Fibroblast of the aortic adventitia (primary cell): ENCODE results near the gene ZFHX3. TPM values are rescaled to one million over a fixed set of nuclear protein-coding genes. Genes with fewer than 3 reads are reported as not detected.
"Not testable (repeated sequence)": the region's sequence is repeated elsewhere in the genome, so short reads cannot be mapped to it uniquely, and the experiment has no call there.

ENCODE experiments used
- DNase-seq: peaks from one replicate; pipeline ENCODE4 v3.0.0-alpha.2; 2010; ENCODE audit warnings: low read depth
- H3K4me3 ChIP-seq: 2 replicates; pipeline ENCODE4 v1.5.1; 2011; ENCODE audit warnings: low read depth, mild to moderate bottlenecking, control low read depth, low read length, moderate library complexity
- total RNA-seq: library from RNA; depleted of rRNA; stranded (reverse); fragments of >200 nt; gene quantifications from 2 replicates; pipeline ENCODE4 v1.2.3, GENCODE V29; 2012; ENCODE audit warnings: low replicate concordance
- TF ChIP-seq, protein P1 (sequence below): IDR thresholded peaks from 2 replicates; pipeline ENCODE4 v1.5.1; 2011; ENCODE audit warnings: mild to moderate bottlenecking, low read length, control low read depth, inconsistent platforms; ENCODE audit not compliant: insufficient read depth

The ZFHX3 gene
- total RNA-seq, 1 donor: 8.1 TPM

GRCh38 chr16:73010150-73010676, 37.7 kb downstream of the ZFHX3 start:
- DNase-seq: no peak

DNA sequence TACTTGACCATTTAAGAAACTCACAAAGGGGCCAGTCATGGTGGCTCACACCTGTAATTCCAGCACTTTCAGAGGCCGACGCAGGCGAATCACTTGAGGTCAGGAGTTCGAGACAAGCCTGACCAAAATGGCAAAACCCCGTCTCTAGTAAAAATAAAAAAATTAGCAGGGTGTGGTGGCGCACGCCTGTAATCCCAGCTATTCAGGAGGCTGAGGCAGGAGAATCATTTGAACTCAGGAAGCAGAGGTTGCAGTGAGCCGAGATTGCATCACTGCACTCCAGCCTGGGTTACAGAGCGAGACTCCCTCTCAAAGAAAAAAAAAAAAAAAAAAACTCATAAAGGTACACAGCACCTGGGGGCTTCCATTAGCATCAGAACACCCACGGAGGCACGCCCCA, 38.2 kb downstream of the ZFHX3 start:
- DNase-seq, H3K4me3 ChIP-seq: not testable (repeated sequence)

More at GRCh38 chr16:73010150-73010676, 37.7 kb downstream of the ZFHX3 start:
- H3K4me3 ChIP-seq: no peak overlapping the region
- TF ChIP-seq, protein P1, sequence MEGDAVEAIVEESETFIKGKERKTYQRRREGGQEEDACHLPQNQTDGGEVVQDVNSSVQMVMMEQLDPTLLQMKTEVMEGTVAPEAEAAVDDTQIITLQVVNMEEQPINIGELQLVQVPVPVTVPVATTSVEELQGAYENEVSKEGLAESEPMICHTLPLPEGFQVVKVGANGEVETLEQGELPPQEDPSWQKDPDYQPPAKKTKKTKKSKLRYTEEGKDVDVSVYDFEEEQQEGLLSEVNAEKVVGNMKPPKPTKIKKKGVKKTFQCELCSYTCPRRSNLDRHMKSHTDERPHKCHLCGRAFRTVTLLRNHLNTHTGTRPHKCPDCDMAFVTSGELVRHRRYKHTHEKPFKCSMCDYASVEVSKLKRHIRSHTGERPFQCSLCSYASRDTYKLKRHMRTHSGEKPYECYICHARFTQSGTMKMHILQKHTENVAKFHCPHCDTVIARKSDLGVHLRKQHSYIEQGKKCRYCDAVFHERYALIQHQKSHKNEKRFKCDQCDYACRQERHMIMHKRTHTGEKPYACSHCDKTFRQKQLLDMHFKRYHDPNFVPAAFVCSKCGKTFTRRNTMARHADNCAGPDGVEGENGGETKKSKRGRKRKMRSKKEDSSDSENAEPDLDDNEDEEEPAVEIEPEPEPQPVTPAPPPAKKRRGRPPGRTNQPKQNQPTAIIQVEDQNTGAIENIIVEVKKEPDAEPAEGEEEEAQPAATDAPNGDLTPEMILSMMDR: no peak

- no peak overlapping the region for H3K4me3 ChIP-seq
- TF ChIP-seq, protein P1: no peak
- peak; percentile 21 for DNase-seq
Measured at GRCh38 chr16:73006026-73006425, 41.9 kb downstream of the ZFHX3 start.

DNA sequence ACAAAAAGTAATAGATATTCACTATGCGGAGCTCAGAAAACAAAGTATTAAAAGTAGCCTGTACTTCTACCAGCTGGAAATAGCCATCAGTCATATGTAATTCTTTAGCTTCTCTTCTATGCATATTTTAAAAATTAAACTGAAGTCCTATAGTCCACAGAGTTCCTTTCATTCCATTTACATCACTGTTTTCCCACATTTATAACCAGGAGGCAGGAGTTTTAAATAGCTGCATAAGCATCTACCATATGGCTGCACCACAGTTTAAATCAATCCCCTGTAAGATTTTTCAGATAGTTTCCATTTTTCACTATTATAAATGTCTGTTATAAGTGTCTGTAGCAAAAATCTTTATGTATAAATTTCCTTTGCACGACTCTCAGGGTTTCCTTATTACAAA, 45.1 kb downstream of the ZFHX3 start:
- H3K4me3 ChIP-seq: no peak overlapping the region
- TF ChIP-seq, protein P1: no peak
- DNase-seq: no peak

- TF ChIP-seq, protein P1: no peak
- no peak overlapping the region for H3K4me3 ChIP-seq
- DNase-seq: no peak
Measured at GRCh38 chr16:73000907-73001521, 46.9 kb downstream of the ZFHX3 start.

DNA sequence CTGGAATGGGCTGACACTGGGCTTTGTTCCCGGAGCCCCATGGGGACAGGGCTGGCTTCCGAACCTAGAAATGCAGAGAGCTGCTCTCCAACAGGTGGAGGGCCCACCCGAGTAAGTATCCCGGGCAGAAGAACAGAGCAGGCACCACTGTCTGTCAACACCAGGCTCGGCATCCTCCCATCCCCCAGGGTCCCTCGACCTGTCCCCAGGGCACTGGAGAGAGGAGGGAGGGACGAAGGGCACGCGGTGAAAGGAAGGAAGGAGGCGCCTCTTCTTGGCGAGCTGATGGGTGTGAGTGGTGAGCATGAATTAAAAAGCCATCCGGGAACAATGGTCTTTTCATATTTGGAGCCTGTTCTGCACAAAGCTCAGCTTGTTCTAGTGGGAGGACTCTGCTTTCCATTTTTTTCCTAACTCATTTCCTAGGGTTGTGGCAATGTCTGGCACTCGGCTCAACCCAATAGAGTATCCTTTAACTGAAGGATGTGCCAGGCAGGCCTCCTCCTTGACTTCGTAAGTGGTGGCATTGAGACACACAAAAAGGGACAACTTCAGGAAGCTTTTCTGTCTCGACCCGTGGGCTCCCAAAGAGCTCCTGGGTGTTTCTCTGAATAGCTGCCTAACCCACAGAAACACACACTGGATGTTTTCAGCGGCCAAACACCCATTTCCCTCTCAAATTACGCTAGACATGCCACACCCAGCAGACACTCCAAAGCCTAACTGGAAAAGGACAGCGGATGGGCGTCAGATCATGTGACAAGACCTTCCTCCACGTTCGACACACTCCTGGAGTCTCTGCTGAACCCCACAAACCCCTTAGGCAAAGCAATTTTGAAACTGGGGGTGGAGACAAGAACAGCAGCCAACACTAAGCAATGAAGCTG, 47.7 kb downstream of the ZFHX3 start:
- DNase-seq: peak; percentile 56
- H3K4me3 ChIP-seq: no peak overlapping the region
- TF ChIP-seq, protein P1: no peak

GRCh38 chr16:72999541-73000019, 48.3 kb downstream of the ZFHX3 start:
- no peak for DNase-seq
- H3K4me3 ChIP-seq: no peak overlapping the region
- TF ChIP-seq, protein P1: no peak
